ENCODE measurements around the gene HSPA12B. TPM values are rescaled to one million over a fixed set of nuclear protein-coding genes. Genes with fewer than 3 reads are reported as not detected.

The HSPA12B gene
- total RNA-seq, 2 donors from 2014 or later, result 1.5 to 1.7 TPM

GRCh38 chr20:3801299-3801698 is 68.8 kb downstream of the HSPA12B start:
- Histone ChIP-seq H3K27me3 (no peaks in the 10 kb centered on the region), H3K4me1 (peaks cover 26% of the 10 kb centered on the region), H3K9me3 (no peaks in the 10 kb centered on the region), H3K4me3 (no peak overlapping the region), H3K36me3 (peaks cover 24% of the 10 kb centered on the region), H3K9ac (ENCODE audit: low read depth in 2 of 2, low read length in 2 of 2) (no peak overlapping the region), H3K27ac (no peak overlapping the region)
- TF ChIP-seq CTCF (IDR thresholded peaks at IDR 0.05), result no peak
- no peak for DNase-seq
- intact Hi-C loops (cut with DNase I), result no loop called here

GRCh38 chr20:3801846-3802245 is 69.4 kb downstream of the HSPA12B start:
- TF ChIP-seq CTCF (IDR thresholded peaks at IDR 0.05), result no peak
- Histone ChIP-seq H3K4me3 (no peak overlapping the region), H3K9ac (ENCODE audit: low read depth in 2 of 2, low read length in 2 of 2) (no peak overlapping the region), H3K9me3 (no peaks in the 10 kb centered on the region), H3K27me3 (no peaks in the 10 kb centered on the region), H3K4me1 (peaks cover 27% of the 10 kb centered on the region), H3K27ac (no peak overlapping the region), H3K36me3 (peaks cover 24% of the 10 kb centered on the region)
- intact Hi-C loops (cut with DNase I), result no loop called here
- DNase-seq, result no peak

Other genes starting within 250 kb of the HSPA12B start
- gene GFRA4, start 69.3 kb upstream of the HSPA12B start, total RNA-seq, result not detected
- gene ADAM33, start 50.7 kb upstream of the HSPA12B start, total RNA-seq, result 1 to 10 TPM; 6.7 to 8.1 TPM
- 1 to 10 TPM; 2.5 to 4.6 TPM for gene SIGLEC1, start 20.1 kb upstream of the HSPA12B start, total RNA-seq
- gene ADISSP, start 35.1 kb downstream of the HSPA12B start, total RNA-seq, result 10 to 100 TPM; 20.6 to 37.7 TPM
- not detected for gene SPEF1, start 48.8 kb downstream of the HSPA12B start, total RNA-seq
- 10 to 100 TPM; 65.6 to 93.3 TPM for gene CENPB, start 54.1 kb downstream of the HSPA12B start, total RNA-seq
- gene CDC25B, start 63.6 kb downstream of the HSPA12B start, total RNA-seq, result 10 to 100 TPM; 41.9 to 65.5 TPM
- gene AP5S1, start 87.9 kb downstream of the HSPA12B start, total RNA-seq, result 10 to 100 TPM; 11.7 to 20.2 TPM
- 10 to 100 TPM; 46.2 to 70.7 TPM for gene MAVS, start 114.1 kb downstream of the HSPA12B start, total RNA-seq
- gene PANK2, start 156.7 kb downstream of the HSPA12B start, total RNA-seq, result 10 to 100 TPM; 29.7 to 31.3 TPM